Frontal cortex (tissue), 4 donors: ENCODE results near the gene KLHL29. TPM values are rescaled to one million over a fixed set of nuclear protein-coding genes. Genes with fewer than 3 reads are reported as not detected.

Source experiments
- DNase-seq, 2 donors: peaks; one replicate each; pipeline ENCODE4 v3.0.0; 2012; ENCODE audit warnings: low spot score in 2 of 2
- FAIRE-seq: peaks from 2 replicates; lab custom pipeline; 2012; peaks lifted over from hg19 to GRCh38; lab: Jason Lieb, UNC
- total RNA-seq: library from RNA; depleted of rRNA; stranded (reverse); fragments of >200 nt; gene quantifications from one replicate; pipeline ENCODE4 v1.2.3, GENCODE V29; 2014
- donor health status: control.
- donor health status: control.
- donor health status: control.

KLHL29 gene
- total RNA-seq, 1 donor from 2014 or later = 14.3 TPM

DNA sequence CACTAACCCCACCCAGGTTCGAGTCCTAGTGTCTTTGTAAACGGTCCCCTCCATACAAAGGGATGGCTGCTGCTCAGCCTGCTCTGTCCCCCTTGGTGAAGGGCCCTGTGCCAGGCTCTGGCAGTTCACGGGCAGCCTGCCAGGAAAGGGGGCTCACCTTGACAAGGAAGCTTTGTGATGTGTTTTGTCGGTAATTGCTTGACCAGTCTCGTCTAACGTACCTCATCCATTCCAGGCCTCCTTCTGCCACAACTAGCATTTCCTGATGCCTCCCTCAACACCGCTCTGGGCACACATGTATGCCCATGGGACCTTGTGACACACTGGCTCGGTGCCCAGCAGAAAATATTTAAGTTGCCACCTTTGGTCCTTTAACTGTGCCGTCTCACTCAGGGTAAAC, 171.9 kb downstream of the KLHL29 start:
- FAIRE-seq (no peak), DNase-seq (no peak)

DNA sequence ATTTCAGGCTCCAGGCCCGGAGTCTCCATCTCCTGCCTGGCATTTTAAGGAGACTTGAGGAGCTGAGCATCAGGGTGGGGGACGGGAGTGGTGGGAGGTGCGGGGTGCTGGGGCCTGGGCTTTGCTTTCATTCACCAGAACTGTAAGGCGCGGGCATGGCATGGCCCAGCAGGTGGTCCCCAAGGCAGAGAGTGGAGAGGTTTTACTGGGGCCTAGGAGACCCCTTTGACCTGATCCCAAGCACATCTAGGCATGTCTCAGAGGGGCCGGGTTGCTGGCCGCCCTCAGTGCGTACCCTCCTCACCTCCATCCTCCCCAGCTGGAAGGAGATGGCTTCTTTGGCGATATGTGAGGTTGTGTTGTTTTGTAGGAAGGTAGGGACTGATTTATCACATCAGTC, 172.5 kb downstream of the KLHL29 start:
- FAIRE-seq (no peak), DNase-seq (no peak)

DNA sequence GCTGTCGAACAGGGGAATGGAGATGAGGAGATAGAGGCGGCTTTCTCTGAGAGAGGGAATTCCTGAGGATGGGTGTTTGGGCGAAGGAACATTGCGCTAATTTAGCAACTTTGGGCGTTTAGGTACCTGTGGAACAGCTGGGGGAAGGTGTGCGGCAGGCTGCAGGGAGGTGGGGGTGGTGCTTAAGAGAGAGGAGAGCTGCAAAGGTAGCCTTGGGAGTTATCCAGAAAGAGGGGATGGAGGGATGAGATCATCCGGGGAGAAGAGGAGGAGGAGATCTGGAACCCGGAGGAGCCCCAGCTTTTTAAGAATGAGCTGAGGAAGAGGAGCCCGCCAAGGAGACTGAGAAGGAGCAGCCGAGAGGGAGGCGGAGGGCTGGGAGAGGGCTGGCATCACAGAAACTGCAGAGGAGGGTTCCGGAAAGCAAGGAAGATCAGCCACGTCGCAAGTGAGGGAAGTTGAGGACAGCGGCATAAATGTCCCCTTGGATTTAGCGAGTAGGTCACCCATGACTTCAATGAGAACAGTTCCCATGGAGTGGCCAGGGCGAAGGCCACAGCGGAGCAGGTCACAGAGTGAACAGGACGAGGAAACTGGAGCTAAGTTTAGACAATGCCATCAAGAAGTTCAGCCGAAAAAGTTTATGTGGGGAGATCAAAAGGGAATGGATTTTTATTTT, 174.7 kb downstream of the KLHL29 start:
- DNase-seq = no peak
- no peak for FAIRE-seq

DNA sequence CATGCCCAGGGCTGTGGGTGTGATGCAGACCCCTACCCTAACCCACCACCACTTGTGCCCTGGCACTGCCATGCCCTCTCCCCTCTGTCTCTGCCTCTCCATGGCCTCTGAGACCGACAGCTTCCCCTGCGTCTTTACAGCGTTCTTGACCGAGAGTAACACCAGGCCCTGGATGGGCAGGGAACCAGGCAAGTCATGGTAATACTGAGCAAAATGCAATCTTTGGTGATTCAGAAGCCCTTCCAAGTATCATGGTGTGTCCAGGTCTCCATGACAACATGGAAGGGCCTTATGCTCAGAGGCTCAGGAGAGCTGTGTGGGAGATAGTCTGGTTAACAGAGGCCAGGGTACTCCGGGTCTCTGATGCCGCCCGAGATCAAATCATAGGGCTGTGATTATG, 176.1 kb downstream of the KLHL29 start:
- no peak for DNase-seq
- FAIRE-seq = no peak

DNA sequence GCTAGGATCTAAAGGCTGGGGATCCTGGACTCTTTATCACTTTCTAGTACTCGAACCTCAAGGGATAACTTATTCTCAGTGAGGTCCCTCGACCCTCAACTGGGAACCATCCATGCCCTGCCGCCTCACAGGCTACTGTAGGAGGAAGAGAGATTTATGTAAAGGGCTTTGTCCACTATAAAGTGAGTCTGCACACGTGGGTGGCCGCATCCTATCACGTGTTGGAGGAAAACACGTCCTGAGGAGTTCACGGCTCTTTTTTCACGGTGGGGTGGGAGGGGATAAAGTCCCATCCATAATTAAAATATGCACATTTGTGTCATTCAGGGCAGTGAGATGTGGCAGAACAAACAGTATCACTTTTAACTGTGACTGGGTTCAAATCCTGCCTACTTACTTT, 176.6 kb downstream of the KLHL29 start:
- FAIRE-seq = no peak

DNA sequence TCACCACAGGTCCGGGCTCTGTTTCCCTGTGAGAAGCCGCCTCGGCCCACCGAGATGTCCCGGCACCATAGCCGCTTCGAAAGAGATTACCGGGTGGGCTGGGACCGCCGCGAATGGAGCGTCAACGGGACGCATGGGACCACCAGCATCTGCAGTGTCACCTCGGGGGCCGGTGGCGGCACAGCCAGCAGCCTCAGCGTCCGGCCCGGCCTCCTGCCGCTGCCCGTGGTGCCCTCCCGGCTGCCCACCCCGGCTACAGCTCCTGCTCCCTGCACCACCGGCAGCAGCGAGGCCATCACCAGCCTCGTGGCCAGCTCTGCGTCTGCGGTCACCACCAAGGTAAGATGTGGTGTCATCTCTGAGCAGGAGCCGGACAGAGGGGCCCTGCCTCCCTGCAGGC, 177.2 kb downstream of the KLHL29 start:
- DNase-seq (no peak), FAIRE-seq (no peak)

More for the DNA sequence above, 176.6 kb downstream of the KLHL29 start:
- DNase-seq = no peak

DNA sequence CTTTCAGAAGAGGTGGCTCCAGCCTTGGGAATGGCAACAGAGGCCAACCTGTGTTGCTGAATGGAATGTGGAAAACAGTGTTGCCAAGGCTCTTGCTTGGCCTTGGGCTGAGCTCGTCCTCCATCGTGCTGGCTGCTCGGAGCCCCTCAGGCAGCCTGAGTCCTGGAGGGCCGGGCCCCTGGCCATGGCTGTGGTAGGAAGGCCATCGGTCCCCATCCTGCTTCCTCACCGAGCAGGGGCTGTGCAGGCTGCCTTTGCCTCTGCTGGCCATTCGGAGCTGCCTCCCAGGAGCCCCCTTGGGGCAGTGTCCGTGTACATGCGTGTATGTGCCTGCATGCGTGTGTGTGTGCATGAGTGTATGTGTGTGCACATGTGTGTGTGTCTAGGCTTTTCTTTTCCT, 178.2 kb downstream of the KLHL29 start:
- DNase-seq = no peak
- no peak for FAIRE-seq

DNA sequence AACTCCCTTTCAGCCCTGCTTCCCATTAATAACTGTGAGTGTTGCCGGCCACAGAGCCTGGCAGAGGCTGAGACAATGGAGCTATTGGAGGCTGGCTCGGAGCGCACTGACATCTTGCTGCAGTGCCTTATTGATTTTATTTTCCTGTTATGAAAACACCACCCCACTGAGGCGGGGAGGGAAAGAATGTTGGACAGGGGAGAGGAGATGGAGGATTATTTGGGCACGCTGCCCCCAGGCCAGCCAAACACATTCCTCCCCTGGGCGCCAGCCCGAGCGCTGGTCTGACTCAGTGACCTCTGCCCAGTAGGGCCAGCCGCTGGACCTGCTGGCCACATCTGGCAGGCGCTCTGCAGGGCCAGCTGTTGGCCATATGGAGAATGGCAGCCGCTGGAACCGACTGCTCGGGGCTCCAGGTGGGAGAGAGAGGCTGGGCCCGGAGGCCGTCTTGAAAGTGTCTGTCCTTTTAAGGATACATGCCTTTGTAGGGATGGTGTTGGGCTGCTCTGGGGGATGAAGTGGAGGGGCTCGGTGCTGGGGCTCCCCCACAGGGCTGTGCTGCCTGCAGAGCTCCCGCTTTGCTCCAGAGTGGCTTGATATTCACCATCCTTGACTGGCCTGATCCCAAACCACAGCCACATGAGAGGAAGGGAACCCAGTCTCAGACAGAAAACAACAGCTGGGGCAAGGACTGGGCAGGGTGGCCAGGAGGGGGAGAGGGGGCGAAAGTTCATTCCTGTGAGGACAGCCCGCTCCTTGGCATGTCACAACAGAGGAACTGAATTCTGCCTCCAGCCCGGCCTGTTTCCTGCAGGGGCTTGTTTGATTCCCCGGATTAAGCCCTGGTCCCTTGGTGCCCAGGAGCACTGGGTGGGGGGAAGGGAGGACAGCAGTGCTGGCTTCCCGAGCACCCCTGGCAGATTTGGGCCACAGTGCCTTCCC, 179.0 kb downstream of the KLHL29 start:
- DNase-seq (peak in 1 of 2 donors; percentile 59), FAIRE-seq (no peak)

DNA sequence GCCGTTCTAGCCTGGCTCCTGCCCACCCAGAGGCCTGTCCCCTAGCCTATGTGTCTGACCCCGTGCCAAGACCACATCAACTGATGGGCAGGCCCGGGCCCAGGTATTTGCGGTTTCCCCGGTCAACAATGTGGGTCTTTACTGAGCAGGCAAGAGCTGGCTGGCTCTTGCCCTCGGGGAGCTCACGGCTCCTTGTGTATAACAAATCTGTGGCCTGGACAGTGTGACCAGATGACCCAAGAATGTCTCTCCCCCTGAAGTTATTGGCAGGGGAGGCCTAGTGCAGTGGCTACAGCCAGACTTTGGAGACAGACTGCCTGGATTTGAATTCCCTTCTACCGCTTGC, 179.6 kb downstream of the KLHL29 start:
- DNase-seq = no peak
- no peak for FAIRE-seq

DNA sequence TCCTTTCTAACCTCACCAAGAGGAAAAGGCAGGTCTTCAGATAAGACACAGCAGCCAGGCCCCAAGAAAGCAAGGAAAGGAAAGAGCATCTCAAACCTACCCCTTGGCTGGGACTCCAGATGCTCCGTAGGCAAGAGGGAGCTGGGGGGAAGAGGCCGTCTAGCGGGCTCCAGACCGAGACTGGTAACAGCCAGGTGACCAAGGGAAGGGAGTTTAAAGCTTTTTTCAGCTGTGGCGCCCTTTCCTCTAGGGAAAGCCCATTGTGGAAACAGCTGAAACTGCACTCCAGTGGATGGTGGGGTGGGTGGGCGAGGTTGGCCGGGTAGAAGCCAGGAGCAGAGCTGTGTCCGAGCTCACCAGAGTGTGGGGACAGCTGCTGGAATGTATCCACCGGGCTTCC, 180.4 kb downstream of the KLHL29 start:
- no peak for DNase-seq
- FAIRE-seq = no peak

DNA sequence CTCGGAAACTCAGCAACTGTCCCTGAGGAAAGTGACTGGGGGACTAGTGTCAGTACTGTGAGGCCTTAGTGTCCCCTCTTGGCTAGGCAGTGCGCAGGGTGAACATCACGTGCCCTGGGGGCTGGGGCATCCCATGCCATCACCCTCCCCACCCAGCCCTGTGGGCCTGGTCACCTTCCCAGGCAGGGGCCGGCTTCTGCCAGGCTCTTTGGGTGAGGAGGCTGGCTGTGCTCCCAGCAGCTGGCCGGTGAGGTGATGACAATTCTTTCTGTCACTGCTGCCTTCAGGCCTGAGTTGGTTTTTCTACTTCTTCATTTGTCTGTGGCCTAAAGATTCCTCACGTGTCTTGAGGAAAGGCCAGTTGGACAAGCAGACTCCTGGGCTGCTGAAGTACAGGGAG, 180.8 kb downstream of the KLHL29 start:
- DNase-seq (no peak), FAIRE-seq (no peak)

DNA sequence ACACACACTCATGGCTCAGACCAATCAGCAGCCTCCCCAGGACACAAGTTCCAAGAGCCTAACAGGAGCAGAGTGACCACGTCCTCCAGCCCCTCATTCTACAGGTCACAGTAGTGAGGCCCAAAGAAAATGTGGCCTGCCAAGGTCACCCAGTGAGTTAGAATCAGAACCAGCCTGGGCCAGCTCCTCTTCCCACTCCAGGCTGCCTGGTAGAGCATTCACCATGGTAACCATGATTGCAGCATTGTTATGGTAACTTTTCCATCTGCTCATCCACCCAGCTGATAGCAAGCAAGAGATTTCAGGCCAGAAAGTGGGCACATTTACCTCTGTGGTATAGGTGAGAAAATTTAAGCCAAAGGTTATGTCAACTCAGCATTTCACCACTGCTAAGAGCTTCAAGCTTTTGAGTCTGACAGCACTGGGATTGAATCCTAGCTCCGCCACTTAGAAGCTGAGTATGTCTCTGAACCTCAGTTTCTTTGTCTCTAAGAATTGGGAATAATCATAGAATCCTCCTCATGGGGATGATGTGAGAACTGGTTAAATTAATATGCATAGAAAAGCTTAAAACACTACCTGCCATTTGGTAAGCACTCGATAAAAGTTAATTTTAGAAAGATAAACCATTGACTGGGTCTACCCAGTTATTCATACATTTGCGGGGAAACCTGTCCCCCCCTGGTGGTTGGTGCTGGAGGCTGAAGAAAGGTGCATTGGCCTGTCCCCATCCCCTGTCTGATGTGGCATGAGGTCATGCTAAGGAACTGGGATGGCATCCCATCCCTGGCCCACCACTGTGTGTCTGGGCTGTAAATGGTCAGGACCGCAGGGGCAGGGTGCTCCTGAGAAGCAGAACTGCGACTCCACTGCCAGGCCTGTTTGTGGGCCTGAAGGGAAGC, 181.5 kb downstream of the KLHL29 start:
- FAIRE-seq = no peak
- peak in 1 of 2 donors; percentile 59 for DNase-seq

DNA sequence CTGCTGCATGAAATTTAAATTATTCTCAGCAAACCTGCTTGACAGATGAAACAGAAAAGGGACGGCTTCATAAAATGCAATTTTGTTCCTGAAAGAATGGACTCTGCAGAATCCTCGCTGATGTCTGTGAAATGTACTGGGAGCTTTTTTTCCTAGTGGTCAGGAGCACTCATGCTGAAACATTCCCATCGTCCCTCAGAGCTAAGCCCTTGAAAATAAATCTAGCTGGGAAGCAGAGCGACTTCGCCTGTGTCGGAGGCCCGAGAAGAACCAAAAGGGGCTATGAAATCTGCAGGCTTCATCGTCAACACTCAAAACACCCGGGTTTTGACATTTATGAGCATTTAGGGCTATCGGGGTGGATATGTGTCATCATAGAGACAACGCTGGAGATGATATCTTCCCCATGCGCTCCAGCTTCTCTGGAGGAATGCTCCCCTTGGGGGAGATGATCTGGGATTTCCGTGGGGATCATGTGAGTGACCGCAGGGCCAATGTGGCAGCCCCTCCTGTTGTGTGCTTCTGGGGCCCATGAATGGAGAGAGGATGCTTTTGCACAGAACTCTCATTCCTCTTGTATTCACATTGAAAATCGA, 182.3 kb downstream of the KLHL29 start:
- FAIRE-seq = no peak
- no peak for DNase-seq

DNA sequence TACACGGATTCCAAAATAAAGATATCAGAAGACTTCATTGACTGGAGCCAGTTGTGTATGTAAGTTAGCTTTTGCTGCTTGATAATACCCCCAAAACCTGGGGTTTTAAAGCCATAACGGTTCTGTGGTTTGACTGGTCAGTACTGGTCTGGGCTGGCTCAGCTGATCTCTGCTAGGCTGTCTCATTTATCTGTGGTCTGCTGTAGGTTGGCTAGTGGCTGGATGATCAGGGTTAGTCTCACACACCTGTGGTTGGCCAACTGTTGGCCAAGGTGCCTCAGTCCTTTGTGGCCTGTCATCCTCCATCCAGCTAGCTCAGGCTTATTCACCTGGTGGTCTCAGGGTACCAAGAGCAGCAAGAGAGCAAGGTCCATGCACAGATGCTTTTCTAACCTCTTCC, 183.2 kb downstream of the KLHL29 start:
- DNase-seq (no peak), FAIRE-seq (no peak)

DNA sequence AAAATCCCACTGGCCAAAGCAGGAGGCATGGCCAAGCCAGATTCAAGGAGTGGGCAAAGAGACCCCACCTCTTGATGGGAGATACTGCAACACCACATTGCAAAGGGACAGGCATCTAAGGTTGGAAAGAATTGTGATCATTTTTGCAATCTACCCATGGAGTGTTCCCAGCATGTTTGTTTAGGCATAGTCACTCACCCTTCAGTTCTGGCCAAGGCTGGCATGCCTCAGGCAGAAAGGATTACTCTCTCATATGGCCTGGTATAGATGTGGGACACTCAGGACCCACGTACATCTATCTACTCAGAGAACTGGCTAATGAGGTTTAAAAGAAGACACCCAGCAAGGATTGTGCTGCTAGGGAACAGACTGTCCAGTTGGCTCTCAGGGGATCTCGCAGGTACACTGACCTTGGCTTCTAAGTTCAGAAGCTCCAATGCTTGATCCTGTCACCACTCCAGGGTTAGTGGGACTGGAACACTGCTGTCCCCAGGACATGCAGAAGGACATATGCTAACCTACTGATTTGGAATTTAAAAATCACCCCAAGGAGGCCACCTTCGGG, 183.7 kb downstream of the KLHL29 start:
- FAIRE-seq = no peak

DNA sequence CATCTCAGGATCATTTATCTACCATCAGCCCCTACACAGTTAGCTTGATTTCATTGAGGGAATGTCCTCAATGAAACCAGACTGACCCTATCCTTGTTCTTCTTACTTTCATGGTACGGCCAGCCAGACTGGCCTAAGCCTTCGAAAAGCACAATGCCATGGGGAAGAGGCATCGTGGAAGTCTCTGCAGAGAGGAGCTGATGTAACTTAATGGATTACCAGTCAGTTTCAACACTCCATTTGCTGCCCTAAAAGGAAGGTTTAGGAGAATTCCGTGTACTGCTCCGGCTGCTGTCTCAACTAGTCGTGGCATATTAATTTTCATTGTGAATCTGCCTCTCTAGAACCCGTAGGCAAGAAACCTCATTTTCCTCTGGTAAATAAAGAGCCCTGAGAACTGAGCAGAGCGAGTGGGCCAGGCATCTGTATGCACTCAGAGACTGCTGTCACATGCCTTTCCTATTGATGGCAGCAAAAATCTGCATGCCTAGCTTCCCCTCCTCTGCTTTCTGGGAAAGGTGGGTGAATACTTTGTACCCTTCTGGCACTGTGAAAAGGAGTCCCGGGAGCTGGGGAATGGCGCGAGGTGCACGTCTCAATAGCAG, 184.9 kb downstream of the KLHL29 start:
- no peak for FAIRE-seq

More for the DNA sequence above, 183.7 kb downstream of the KLHL29 start:
- no peak for DNase-seq

DNA sequence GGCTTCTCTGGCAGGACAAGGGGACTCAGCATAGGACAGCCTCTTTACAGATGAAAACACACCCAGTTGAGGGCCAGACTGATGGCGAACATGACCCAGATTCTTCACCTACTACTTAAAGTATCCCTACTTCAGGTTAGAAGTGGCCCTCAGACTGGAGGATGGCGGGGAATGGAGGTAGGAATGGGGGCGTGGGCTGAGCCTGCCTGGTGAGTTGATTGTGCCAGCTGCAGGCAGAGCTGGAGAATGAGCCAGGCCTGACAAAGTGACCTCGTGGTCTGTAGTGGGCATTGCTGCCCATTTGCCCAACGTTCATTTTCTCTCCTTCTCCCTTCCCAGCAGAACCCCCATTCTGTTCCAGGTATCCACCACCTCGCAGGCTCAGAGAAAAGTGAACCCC, 186.1 kb downstream of the KLHL29 start:
- no peak for DNase-seq
- no peak for FAIRE-seq

More for the DNA sequence above, 184.9 kb downstream of the KLHL29 start:
- no peak for DNase-seq

DNA sequence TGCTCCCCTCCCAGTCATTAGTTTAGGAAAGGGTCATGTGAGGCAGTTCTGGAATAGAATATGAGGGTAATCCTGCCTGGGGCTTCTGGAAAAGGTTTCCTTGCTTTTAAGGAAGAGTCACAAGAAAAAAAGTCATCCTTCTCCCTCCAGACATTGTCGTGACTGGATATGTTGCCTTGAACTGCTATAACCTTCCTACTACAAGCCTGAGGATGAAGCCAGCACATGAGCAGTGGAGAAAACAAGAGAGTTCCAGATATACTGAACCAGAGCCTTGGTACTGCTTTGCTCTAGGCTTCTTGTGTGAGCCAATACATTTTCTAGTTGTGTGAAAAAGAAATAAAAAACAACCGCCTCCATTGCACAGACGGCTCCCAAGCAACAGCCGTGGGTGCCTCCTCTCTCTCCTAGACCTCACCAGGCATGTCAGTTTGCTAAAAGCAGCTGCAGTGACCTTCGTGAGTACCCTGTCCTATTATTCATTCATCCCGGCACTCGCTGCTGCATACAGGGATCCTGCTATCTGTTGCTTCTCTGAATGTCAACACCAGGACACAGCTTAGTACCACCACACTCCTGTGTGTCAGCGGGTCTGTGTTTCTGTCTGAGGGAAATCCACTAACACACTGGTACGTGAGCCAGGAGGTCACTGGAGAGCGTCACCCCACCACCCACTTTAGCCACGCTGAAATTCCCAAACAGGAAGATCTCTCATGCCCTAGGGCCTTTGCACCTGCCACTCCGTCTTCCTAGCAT, 186.7 kb downstream of the KLHL29 start:
- FAIRE-seq = no peak

More for the DNA sequence above, 186.7 kb downstream of the KLHL29 start:
- DNase-seq = no peak
